SK-N-SH treated with all-trans-retinoic acid at 6 μM for 48 hours (cell line): ENCODE results near the gene SCNN1B.
"Not testable (repeated sequence)": the region's sequence is repeated elsewhere in the genome, so short reads cannot be mapped to it uniquely, and the experiment has no call there.

ENCODE experiments used
- ATAC-seq: fragments of 200-7000 bp; cut with Tn5 transposase; 3 replicates; pipeline ENCODE4 v1.9.1; 2020; ENCODE audit warnings: mild to moderate bottlenecking, moderate library complexity
- ARNTL ChIP-seq: fragments of 450-650 bp; formaldehyde crosslinking; IDR thresholded peaks from 2 replicates; pipeline ENCODE4 v1.5.0; 2020; ENCODE audit warnings: low read depth, mild to moderate bottlenecking, moderate library complexity, borderline replicate concordance
- BACH2 ChIP-seq: fragments of 250-450 bp; sonication (Bioruptor Pico); IDR thresholded peaks from 2 replicates; pipeline ENCODE4 v1.9.0; 2021; ENCODE audit warnings: mild to moderate bottlenecking, borderline replicate concordance
- CSDC2 ChIP-seq: fragments of 250-450 bp; sonication (Bioruptor Pico); IDR thresholded peaks from 2 replicates; pipeline ENCODE4 v1.5.0; 2020; ENCODE audit warnings: mild to moderate bottlenecking, moderate library complexity
- ESRRG ChIP-seq: fragments of 250-450 bp; sonication (Bioruptor Pico); IDR thresholded peaks from 2 replicates; pipeline ENCODE4 v1.6.1; 2021; ENCODE audit warnings: mild to moderate bottlenecking
- GLIS3 ChIP-seq: fragments of 250-450 bp; sonication (Bioruptor Pico); IDR thresholded peaks from 2 replicates; pipeline ENCODE4 v1.5.0; 2020; ENCODE audit warnings: mild to moderate bottlenecking, moderate library complexity
- ISL1 ChIP-seq: fragments of 250-450 bp; sonication (Bioruptor Pico); IDR thresholded peaks from 2 replicates; pipeline ENCODE4 v2.1.2; 2022; ENCODE audit warnings: mild to moderate bottlenecking, moderate library complexity
- OSR1 ChIP-seq: fragments of 250-450 bp; sonication (Bioruptor Pico); IDR thresholded peaks from 2 replicates; pipeline ENCODE4 v1.8.0; 2022; ENCODE audit warnings: moderate library complexity, mild to moderate bottlenecking, inconsistent platforms
- PPARA ChIP-seq: fragments of 250-450 bp; sonication (Bioruptor Pico); IDR thresholded peaks from 2 replicates; pipeline ENCODE4 v1.5.0; 2020; ENCODE audit warnings: mild to moderate bottlenecking, borderline replicate concordance
- RARB ChIP-seq: fragments of 250-450 bp; sonication (Bioruptor Pico); IDR thresholded peaks from 2 replicates; pipeline ENCODE4 v1.8.0; 2021; ENCODE audit warnings: mild to moderate bottlenecking, moderate library complexity
- SNAI2 ChIP-seq: fragments of 250-450 bp; sonication (Bioruptor Pico); IDR thresholded peaks from 2 replicates; pipeline ENCODE4 v1.5.0; 2020; ENCODE audit warnings: mild to moderate bottlenecking, moderate library complexity
- TCF4 ChIP-seq: fragments of 250-450 bp; sonication (Bioruptor Pico); IDR thresholded peaks from 2 replicates; pipeline ENCODE4 v1.8.0; 2021; ENCODE audit warnings: mild to moderate bottlenecking, moderate library complexity, borderline replicate concordance
- TOX ChIP-seq: fragments of 250-450 bp; sonication (Bioruptor Pico); IDR thresholded peaks from 2 replicates; pipeline ENCODE4 v1.8.0; 2021; ENCODE audit warnings: mild to moderate bottlenecking, moderate library complexity, borderline replicate concordance
- ZC3H10 ChIP-seq: fragments of 250-450 bp; sonication (Bioruptor Pico); IDR thresholded peaks from 2 replicates; pipeline ENCODE4 v1.5.1; 2021; ENCODE audit warnings: mild to moderate bottlenecking, moderate library complexity
- ZFP3 ChIP-seq: fragments of 250-450 bp; sonication (Bioruptor Pico); IDR thresholded peaks from 2 replicates; pipeline ENCODE4 v1.5.0; 2020; ENCODE audit warnings: mild to moderate bottlenecking, moderate library complexity
- ZFP30 ChIP-seq: fragments of 450-650 bp; formaldehyde crosslinking; IDR thresholded peaks from 2 replicates; pipeline ENCODE4 v1.5.0; 2022; ENCODE audit warnings: mild to moderate bottlenecking, moderate library complexity
- ZNF70 ChIP-seq: fragments of 450-650 bp; formaldehyde crosslinking; IDR thresholded peaks from 2 replicates; pipeline ENCODE4 v1.5.0; 2020; ENCODE audit warnings: mild to moderate bottlenecking, moderate library complexity
- ZNF8 ChIP-seq: fragments of 450-650 bp; formaldehyde crosslinking; IDR thresholded peaks from 2 replicates; pipeline ENCODE4 v1.5.0; 2020; ENCODE audit warnings: mild to moderate bottlenecking, moderate library complexity
- TF ChIP-seq, protein P1 (sequence below): fragments of 250-450 bp; sonication (Bioruptor Pico); IDR thresholded peaks from 2 replicates; pipeline ENCODE4 v1.8.0; 2021; ENCODE audit warnings: low read depth, mild to moderate bottlenecking, moderate library complexity, borderline replicate concordance
- TF ChIP-seq, protein P2 (sequence below): fragments of 250-450 bp; sonication (Bioruptor Pico); IDR thresholded peaks from 2 replicates; pipeline ENCODE4 v1.8.0; 2020; ENCODE audit warnings: mild to moderate bottlenecking, moderate library complexity, borderline replicate concordance
- TF ChIP-seq, protein P3 (sequence below): fragments of 250-450 bp; sonication (Bioruptor Pico); IDR thresholded peaks from 2 replicates; pipeline ENCODE4 v1.5.0; 2020; ENCODE audit warnings: mild to moderate bottlenecking, moderate library complexity
- TF ChIP-seq, protein P4 (sequence below): fragments of 250-450 bp; sonication (Bioruptor Pico); IDR thresholded peaks from 2 replicates; pipeline ENCODE4 v1.5.1; 2020; ENCODE audit warnings: low read depth, mild to moderate bottlenecking, moderate library complexity
- TF ChIP-seq, protein P5 (sequence below): fragments of 250-450 bp; sonication (Bioruptor Pico); IDR thresholded peaks from 2 replicates; pipeline ENCODE4 v1.5.1; 2021; ENCODE audit warnings: mild to moderate bottlenecking, moderate library complexity

Gene SCNN1B

DNA sequence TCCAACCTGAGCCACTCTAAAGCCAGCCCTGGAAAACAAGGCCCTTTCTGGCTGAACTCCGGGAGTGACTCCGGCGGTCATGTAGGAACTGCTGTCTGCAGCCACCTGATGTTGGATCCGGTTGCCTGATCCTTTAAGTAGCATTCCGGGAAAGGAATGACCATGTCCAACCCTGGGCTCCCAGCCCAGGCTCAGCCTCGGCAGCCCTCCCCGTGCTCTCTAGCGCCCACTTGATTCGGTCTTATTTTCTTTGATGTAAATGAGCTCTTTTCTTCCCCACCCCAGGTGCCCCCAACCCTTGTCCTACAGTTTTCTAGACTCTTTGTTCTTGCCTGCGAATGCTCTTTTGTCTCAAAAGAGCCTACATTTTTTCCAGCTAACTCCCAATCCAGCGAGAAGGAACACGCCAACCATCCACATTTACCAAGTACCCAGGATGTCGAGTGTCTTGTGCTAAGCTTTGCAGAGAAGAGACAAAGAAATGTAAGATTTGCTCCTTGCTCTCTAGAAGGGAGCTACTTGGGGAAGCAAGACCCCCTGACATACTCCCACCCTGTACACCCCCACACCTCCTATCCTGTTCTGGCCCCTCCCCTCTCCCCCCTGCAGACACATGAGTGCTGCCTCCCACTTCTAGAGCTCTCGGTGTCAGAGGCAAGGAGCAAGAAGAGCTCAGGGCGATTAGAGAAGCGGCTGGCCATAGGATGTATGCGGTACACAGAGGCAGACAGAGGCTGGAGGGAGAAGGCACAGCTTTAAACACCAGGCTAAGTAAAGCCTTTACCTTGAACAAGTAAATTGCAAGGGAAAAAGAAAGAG is 97.1 kb downstream of the SCNN1B start:
- no peak for ATAC-seq
- TF ChIP-seq GLIS3 (CRISPR knock-in tag) (no peak), ARNTL (CRISPR knock-in tag) (no peak), ISL1 (CRISPR knock-in tag) (no peak), OSR1 (CRISPR knock-in tag) (no peak), ESRRG (CRISPR knock-in tag) (no peak), ZC3H10 (CRISPR knock-in tag) (no peak), TOX (no peak), PPARA (CRISPR knock-in tag) (no peak), SNAI2 (no peak), ZFP30 (CRISPR knock-in tag) (no peak), TCF4 (no peak), CSDC2 (CRISPR knock-in tag) (no peak), ZFP3 (CRISPR knock-in tag) (no peak), BACH2 (CRISPR knock-in tag) (no peak), ZNF70 (CRISPR knock-in tag) (no peak)
- TF ChIP-seq, protein P1, sequence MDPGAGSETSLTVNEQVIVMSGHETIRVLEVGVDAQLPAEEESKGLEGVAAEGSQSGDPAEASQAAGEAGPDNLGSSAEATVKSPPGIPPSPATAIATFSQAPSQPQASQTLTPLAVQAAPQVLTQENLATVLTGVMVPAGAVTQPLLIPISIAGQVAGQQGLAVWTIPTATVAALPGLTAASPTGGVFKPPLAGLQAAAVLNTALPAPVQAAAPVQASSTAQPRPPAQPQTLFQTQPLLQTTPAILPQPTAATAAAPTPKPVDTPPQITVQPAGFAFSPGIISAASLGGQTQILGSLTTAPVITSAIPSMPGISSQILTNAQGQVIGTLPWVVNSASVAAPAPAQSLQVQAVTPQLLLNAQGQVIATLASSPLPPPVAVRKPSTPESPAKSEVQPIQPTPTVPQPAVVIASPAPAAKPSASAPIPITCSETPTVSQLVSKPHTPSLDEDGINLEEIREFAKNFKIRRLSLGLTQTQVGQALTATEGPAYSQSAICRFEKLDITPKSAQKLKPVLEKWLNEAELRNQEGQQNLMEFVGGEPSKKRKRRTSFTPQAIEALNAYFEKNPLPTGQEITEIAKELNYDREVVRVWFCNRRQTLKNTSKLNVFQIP (CRISPR knock-in tag) = no peak
- TF ChIP-seq, protein P2, sequence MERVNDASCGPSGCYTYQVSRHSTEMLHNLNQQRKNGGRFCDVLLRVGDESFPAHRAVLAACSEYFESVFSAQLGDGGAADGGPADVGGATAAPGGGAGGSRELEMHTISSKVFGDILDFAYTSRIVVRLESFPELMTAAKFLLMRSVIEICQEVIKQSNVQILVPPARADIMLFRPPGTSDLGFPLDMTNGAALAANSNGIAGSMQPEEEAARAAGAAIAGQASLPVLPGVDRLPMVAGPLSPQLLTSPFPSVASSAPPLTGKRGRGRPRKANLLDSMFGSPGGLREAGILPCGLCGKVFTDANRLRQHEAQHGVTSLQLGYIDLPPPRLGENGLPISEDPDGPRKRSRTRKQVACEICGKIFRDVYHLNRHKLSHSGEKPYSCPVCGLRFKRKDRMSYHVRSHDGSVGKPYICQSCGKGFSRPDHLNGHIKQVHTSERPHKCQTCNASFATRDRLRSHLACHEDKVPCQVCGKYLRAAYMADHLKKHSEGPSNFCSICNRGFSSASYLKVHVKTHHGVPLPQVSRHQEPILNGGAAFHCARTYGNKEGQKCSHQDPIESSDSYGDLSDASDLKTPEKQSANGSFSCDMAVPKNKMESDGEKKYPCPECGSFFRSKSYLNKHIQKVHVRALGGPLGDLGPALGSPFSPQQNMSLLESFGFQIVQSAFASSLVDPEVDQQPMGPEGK (CRISPR knock-in tag) = no peak
- TF ChIP-seq, protein P3, sequence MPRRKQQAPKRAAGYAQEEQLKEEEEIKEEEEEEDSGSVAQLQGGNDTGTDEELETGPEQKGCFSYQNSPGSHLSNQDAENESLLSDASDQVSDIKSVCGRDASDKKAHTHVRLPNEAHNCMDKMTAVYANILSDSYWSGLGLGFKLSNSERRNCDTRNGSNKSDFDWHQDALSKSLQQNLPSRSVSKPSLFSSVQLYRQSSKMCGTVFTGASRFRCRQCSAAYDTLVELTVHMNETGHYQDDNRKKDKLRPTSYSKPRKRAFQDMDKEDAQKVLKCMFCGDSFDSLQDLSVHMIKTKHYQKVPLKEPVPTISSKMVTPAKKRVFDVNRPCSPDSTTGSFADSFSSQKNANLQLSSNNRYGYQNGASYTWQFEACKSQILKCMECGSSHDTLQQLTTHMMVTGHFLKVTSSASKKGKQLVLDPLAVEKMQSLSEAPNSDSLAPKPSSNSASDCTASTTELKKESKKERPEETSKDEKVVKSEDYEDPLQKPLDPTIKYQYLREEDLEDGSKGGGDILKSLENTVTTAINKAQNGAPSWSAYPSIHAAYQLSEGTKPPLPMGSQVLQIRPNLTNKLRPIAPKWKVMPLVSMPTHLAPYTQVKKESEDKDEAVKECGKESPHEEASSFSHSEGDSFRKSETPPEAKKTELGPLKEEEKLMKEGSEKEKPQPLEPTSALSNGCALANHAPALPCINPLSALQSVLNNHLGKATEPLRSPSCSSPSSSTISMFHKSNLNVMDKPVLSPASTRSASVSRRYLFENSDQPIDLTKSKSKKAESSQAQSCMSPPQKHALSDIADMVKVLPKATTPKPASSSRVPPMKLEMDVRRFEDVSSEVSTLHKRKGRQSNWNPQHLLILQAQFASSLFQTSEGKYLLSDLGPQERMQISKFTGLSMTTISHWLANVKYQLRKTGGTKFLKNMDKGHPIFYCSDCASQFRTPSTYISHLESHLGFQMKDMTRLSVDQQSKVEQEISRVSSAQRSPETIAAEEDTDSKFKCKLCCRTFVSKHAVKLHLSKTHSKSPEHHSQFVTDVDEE (CRISPR knock-in tag) = no peak
- TF ChIP-seq, protein P4, sequence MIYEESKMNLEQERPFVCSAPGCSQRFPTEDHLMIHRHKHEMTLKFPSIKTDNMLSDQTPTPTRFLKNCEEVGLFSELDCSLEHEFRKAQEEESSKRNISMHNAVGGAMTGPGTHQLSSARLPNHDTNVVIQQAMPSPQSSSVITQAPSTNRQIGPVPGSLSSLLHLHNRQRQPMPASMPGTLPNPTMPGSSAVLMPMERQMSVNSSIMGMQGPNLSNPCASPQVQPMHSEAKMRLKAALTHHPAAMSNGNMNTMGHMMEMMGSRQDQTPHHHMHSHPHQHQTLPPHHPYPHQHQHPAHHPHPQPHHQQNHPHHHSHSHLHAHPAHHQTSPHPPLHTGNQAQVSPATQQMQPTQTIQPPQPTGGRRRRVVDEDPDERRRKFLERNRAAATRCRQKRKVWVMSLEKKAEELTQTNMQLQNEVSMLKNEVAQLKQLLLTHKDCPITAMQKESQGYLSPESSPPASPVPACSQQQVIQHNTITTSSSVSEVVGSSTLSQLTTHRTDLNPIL (CRISPR knock-in tag) = no peak
- TF ChIP-seq, protein P5, sequence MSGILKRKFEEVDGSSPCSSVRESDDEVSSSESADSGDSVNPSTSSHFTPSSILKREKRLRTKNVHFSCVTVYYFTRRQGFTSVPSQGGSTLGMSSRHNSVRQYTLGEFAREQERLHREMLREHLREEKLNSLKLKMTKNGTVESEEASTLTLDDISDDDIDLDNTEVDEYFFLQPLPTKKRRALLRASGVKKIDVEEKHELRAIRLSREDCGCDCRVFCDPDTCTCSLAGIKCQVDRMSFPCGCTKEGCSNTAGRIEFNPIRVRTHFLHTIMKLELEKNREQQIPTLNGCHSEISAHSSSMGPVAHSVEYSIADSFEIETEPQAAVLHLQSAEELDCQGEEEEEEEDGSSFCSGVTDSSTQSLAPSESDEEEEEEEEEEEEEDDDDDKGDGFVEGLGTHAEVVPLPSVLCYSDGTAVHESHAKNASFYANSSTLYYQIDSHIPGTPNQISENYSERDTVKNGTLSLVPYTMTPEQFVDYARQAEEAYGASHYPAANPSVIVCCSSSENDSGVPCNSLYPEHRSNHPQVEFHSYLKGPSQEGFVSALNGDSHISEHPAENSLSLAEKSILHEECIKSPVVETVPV = no peak
- TF ChIP-seq, all 23 proteins: peak for 0

DNA sequence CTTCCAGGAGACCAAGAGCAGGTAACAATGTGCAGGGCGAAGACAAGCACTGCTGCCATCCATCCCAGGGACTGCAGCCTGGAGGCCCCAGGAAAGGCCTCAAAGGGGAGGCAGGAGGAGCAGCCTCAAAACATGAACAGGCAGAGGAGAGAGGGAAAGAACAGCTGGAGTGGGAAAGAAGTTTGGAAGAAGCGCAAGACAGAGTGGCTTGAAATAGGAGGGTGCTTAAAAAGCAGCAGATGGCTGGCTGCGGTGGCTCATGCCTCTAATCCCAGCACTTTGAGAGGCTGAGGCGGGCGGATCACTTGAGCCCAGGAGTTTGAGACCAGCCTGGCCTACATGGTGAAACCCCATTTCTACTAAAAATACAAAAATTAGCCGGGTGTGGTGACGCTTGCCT is 98.3 kb downstream of the SCNN1B start:
- ATAC-seq = not testable (repeated sequence)

DNA sequence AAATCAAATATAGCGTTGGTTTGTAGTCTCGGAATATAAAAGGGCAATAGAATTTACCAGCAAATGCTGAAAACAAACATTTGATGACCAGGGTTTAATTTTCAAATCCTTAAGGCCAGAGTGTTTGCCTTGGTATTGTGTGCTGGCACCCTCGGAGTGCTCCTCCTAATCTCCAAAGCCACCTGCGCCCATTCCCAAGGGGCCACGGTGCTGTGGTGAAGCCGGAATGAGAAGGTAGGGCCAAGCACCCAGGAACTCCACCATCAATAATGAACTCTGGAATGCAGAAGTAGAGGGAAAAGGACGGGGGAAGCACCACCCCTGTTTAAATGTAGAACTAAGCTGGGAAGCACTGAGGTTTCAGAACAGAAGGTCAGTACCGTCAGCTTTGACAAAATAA is 99.0 kb downstream of the SCNN1B start:
- TF ChIP-seq ZNF70 (CRISPR knock-in tag) (no peak), ZNF8 (CRISPR knock-in tag) (no peak), ESRRG (CRISPR knock-in tag) (no peak), RARB (CRISPR knock-in tag) (no peak), TCF4 (no peak), ZFP3 (CRISPR knock-in tag) (no peak), SNAI2 (no peak)
- TF ChIP-seq, protein P2 (CRISPR knock-in tag) = no peak
- TF ChIP-seq, protein P1 (CRISPR knock-in tag) = no peak
- TF ChIP-seq, protein P5 = no peak
- ATAC-seq = no peak
